ENCODE measurements around the gene GLIPR1L2. TPM values are rescaled to one million over a fixed set of nuclear protein-coding genes. Genes with fewer than 3 reads are reported as not detected.
"Not testable (repeated sequence)": the region's sequence is repeated elsewhere in the genome, so short reads cannot be mapped to it uniquely, and the experiment has no call there.

The GLIPR1L2 gene
- polyA plus RNA-seq (2013, experiment 1 of 2): 0.23 TPM
- polyA plus RNA-seq (2013, experiment 2 of 2): 0.32 TPM

DNA sequence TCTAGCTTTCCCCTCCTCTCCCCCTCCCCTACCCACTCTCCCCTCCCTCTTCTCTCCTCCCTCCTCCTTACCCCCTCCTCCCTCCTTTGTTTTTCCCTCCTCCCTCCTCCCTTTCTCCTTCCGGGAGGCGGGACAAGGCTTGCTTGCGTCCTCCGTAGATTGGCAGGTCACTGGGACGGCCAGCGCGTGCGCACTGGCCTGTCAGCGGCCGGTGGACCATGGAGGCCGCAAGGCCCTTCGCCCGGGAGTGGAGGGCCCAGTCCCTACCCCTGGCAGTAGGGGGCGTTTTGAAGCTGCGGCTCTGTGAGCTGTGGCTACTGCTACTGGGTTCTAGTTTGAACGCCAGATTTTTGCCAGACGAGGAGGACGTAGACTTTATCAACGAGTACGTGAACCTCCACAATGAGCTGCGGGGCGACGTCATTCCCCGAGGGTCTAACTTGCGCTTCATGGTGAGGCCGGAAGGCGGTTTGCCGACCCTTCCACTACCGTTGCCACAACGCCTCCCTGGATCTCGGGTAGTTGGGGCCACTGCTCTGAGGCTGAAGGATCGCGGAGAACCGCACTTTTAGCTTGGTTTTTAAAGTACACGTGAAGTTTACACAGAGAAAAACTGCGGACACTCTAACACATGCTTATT, at the start of gene GLIPR1L2:
Gene GLIPR1L2, plus strand, starts transcription at position 191 of the 640 bp plus-strand sequence. Its CDS starts 28 bp downstream, at position 219.
- H3K27me3 ChIP-seq (ENCODE audit: control insufficient read depth in 1 of 2, insufficient read depth in 1 of 2, low read length in 2 of 2): no peaks in the 10 kb centered on the region
- peak within 1 kb of the TSS; percentile 36 to 85 for H3K4me3 ChIP-seq (ENCODE audit: insufficient read depth in 1 of 2, low read depth in 1 of 2, low read length in 2 of 2)
- H3K79me1 ChIP-seq (replicated peaks; ENCODE audit: low read length, poor library complexity, severe bottlenecking): no peaks in the 10 kb centered on the region
- no peak within 1 kb of the TSS for H2BK12ac ChIP-seq (ENCODE audit: low read length in 2 of 2)
- H3K18ac ChIP-seq (ENCODE audit: low read depth in 1 of 2, low read length in 2 of 2): peak within 1 kb of the TSS; percentile 49 to 86
- no peaks in the 10 kb centered on the region for H3K36me3 ChIP-seq (ENCODE audit: control insufficient read depth in 1 of 2, insufficient read depth in 2 of 2, low read depth in 1 of 2, low read length in 2 of 2)
- peak within 1 kb of the TSS; percentile 99 for H3K9ac ChIP-seq (ENCODE audit: low read length)
- H3K4me2 ChIP-seq (ENCODE audit: low read length, poor library complexity, severe bottlenecking): peak within 1 kb of the TSS; percentile 2
- H2AFZ ChIP-seq (ENCODE audit: low read depth, low read length): peak within 1 kb of the TSS; percentile 83
- no peak within 1 kb of the TSS for H3K23ac ChIP-seq (ENCODE audit: low read length in 2 of 2)
- H3K14ac ChIP-seq (ENCODE audit: low read length in 2 of 2): peak within 1 kb of the TSS in 1 of 2 experiments; percentile 75
- H2BK5ac ChIP-seq (ENCODE audit: low read depth, low read length, poor library complexity, severe bottlenecking): no peak within 1 kb of the TSS
- WGBS: under 1% methylated on average over 31 of the region's 36 CpGs
- peak; percentile 95 for DNase-seq
- H4K91ac ChIP-seq (ENCODE audit: low read length): peak within 1 kb of the TSS; percentile 2
- no peaks in the 10 kb centered on the region for H3K9me3 ChIP-seq (ENCODE audit: control insufficient read depth, low read length)
- peak within 1 kb of the TSS; percentile 85 for H4K8ac ChIP-seq (ENCODE audit: low read length)
- peak within 1 kb of the TSS; percentile 14 for H3K27ac ChIP-seq (ENCODE audit: low read length, poor library complexity, severe bottlenecking)
- no peak within 1 kb of the TSS for H2BK120ac ChIP-seq (ENCODE audit: low read depth, low read length)
- no peaks in the 10 kb centered on the region for H3K4me1 ChIP-seq (ENCODE audit: control insufficient read depth, insufficient read depth, low read depth, low read length)
- no peak within 1 kb of the TSS for H2AK5ac ChIP-seq (ENCODE audit: low read length, severe bottlenecking)
- H3K4ac ChIP-seq (ENCODE audit: low read depth in 1 of 2, low read length in 2 of 2): no peak within 1 kb of the TSS
- H2BK15ac ChIP-seq (ENCODE audit: low read depth, poor library complexity, severe bottlenecking): no peak within 1 kb of the TSS

- Histone ChIP-seq H3K9ac (ENCODE audit: low read length) (no peak overlapping the region), H3K4me1 (ENCODE audit: control insufficient read depth, insufficient read depth, low read depth, low read length) (no peaks in the 10 kb centered on the region), H4K8ac (ENCODE audit: low read length) (no peak overlapping the region), H3K27ac (ENCODE audit: low read length, poor library complexity, severe bottlenecking) (no peak overlapping the region), H2BK120ac (ENCODE audit: low read depth, low read length) (no peak overlapping the region), H4K91ac (ENCODE audit: low read length) (no peak overlapping the region), H3K18ac (ENCODE audit: low read depth in 1 of 2, low read length in 2 of 2) (no peak overlapping the region), H2BK15ac (ENCODE audit: low read depth, poor library complexity, severe bottlenecking) (no peak overlapping the region), H3K36me3 (ENCODE audit: control insufficient read depth in 1 of 2, insufficient read depth in 2 of 2, low read depth in 1 of 2, low read length in 2 of 2) (no peaks in the 10 kb centered on the region), H3K4me3 (ENCODE audit: insufficient read depth in 1 of 2, low read depth in 1 of 2, low read length in 2 of 2) (no peak overlapping the region), H2BK12ac (ENCODE audit: low read length in 2 of 2) (no peak overlapping the region), H3K23ac (ENCODE audit: low read length in 2 of 2) (no peak overlapping the region), H3K14ac (ENCODE audit: low read length in 2 of 2) (no peak overlapping the region), H2AFZ (ENCODE audit: low read depth, low read length) (no peak overlapping the region), H2BK5ac (ENCODE audit: low read depth, low read length, poor library complexity, severe bottlenecking) (no peak overlapping the region), H3K79me1 (replicated peaks; ENCODE audit: low read length, poor library complexity, severe bottlenecking) (no peaks in the 10 kb centered on the region), H3K27me3 (ENCODE audit: control insufficient read depth in 1 of 2, insufficient read depth in 1 of 2, low read length in 2 of 2) (no peaks in the 10 kb centered on the region), H3K4me2 (ENCODE audit: low read length, poor library complexity, severe bottlenecking) (no peak overlapping the region), H2AK5ac (ENCODE audit: low read length, severe bottlenecking) (no peak overlapping the region), H3K4ac (ENCODE audit: low read depth in 1 of 2, low read length in 2 of 2) (no peak overlapping the region), H3K9me3 (ENCODE audit: control insufficient read depth, low read length) (no peaks in the 10 kb centered on the region)
- WGBS: 90% methylated on average over 3 of the region's 5 CpGs
- DNase-seq: no peak
Observed at GRCh38 chr12:75341873-75342272, 49.0 kb upstream of the GLIPR1L2 start.

DNA sequence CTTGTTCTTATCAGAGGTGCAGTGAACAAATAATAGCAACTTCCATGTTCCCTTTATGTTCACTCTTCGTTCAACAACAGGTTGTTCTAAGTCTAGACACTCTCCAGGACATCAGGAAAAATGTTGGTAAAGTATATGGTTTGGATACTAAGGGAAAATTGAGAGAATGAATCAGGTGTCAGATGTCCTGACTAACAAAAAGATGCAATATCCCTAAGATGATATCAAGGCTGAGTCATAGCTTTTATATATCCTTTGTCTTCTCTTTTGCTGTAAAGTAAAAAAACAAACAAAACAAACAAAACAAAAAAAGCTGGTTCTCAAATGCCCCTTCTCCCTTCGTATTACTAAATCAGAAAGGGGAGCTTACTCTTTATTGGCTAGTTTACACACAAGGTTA, 45.4 kb upstream of the GLIPR1L2 start:
- H4K91ac ChIP-seq (ENCODE audit: low read length): no peak overlapping the region
- no peak overlapping the region for H3K9ac ChIP-seq (ENCODE audit: low read length)
- no peak for DNase-seq
- no peaks in the 10 kb centered on the region for H3K79me1 ChIP-seq (replicated peaks; ENCODE audit: low read length, poor library complexity, severe bottlenecking)
- no peaks in the 10 kb centered on the region for H3K27me3 ChIP-seq (ENCODE audit: control insufficient read depth in 1 of 2, insufficient read depth in 1 of 2, low read length in 2 of 2)
- no peak overlapping the region for H3K14ac ChIP-seq (ENCODE audit: low read length in 2 of 2)
- H2BK5ac ChIP-seq (ENCODE audit: low read depth, low read length, poor library complexity, severe bottlenecking): no peak overlapping the region
- H3K9me3 ChIP-seq (ENCODE audit: control insufficient read depth, low read length): no peaks in the 10 kb centered on the region
- no peak overlapping the region for H2BK15ac ChIP-seq (ENCODE audit: low read depth, poor library complexity, severe bottlenecking)
- no peak overlapping the region for H3K4me2 ChIP-seq (ENCODE audit: low read length, poor library complexity, severe bottlenecking)
- H3K27ac ChIP-seq (ENCODE audit: low read length, poor library complexity, severe bottlenecking): no peak overlapping the region
- no peak overlapping the region for H3K18ac ChIP-seq (ENCODE audit: low read depth in 1 of 2, low read length in 2 of 2)
- H2AK5ac ChIP-seq (ENCODE audit: low read length, severe bottlenecking): no peak overlapping the region
- no peak overlapping the region for H2BK120ac ChIP-seq (ENCODE audit: low read depth, low read length)
- no peak overlapping the region for H3K23ac ChIP-seq (ENCODE audit: low read length in 2 of 2)
- H2AFZ ChIP-seq (ENCODE audit: low read depth, low read length): no peak overlapping the region
- no peak overlapping the region for H2BK12ac ChIP-seq (ENCODE audit: low read length in 2 of 2)
- H3K4ac ChIP-seq (ENCODE audit: low read depth in 1 of 2, low read length in 2 of 2): no peak overlapping the region
- H4K8ac ChIP-seq (ENCODE audit: low read length): no peak overlapping the region
- H3K36me3 ChIP-seq (ENCODE audit: control insufficient read depth in 1 of 2, insufficient read depth in 2 of 2, low read depth in 1 of 2, low read length in 2 of 2): no peaks in the 10 kb centered on the region
- no peaks in the 10 kb centered on the region for H3K4me1 ChIP-seq (ENCODE audit: control insufficient read depth, insufficient read depth, low read depth, low read length)
- no CpG with 5 or more reads among the region's 2 CpGs for WGBS
- H3K4me3 ChIP-seq (ENCODE audit: insufficient read depth in 1 of 2, low read depth in 1 of 2, low read length in 2 of 2): no peak overlapping the region

- H2BK5ac ChIP-seq (ENCODE audit: low read depth, low read length, poor library complexity, severe bottlenecking); H3K4ac ChIP-seq (ENCODE audit: low read depth in 1 of 2, low read length in 2 of 2); H2BK12ac ChIP-seq (ENCODE audit: low read length in 2 of 2); H3K23ac ChIP-seq (ENCODE audit: low read length in 2 of 2); H3K4me3 ChIP-seq (ENCODE audit: insufficient read depth in 1 of 2, low read depth in 1 of 2, low read length in 2 of 2); H3K27ac ChIP-seq (ENCODE audit: low read length, poor library complexity, severe bottlenecking); H4K8ac ChIP-seq (ENCODE audit: low read length); H3K18ac ChIP-seq (ENCODE audit: low read depth in 1 of 2, low read length in 2 of 2); H3K36me3 ChIP-seq (ENCODE audit: control insufficient read depth in 1 of 2, insufficient read depth in 2 of 2, low read depth in 1 of 2, low read length in 2 of 2); H3K14ac ChIP-seq (ENCODE audit: low read length in 2 of 2); H2AK5ac ChIP-seq (ENCODE audit: low read length, severe bottlenecking); H3K79me1 ChIP-seq (replicated peaks; ENCODE audit: low read length, poor library complexity, severe bottlenecking); H3K9me3 ChIP-seq (ENCODE audit: control insufficient read depth, low read length); DNase-seq; H3K9ac ChIP-seq (ENCODE audit: low read length); H2AFZ ChIP-seq (ENCODE audit: low read depth, low read length); H3K27me3 ChIP-seq (ENCODE audit: control insufficient read depth in 1 of 2, insufficient read depth in 1 of 2, low read length in 2 of 2); H2BK120ac ChIP-seq (ENCODE audit: low read depth, low read length); H3K4me1 ChIP-seq (ENCODE audit: control insufficient read depth, insufficient read depth, low read depth, low read length); H4K91ac ChIP-seq (ENCODE audit: low read length); H2BK15ac ChIP-seq (ENCODE audit: low read depth, poor library complexity, severe bottlenecking); H3K4me2 ChIP-seq (ENCODE audit: low read length, poor library complexity, severe bottlenecking): not testable (repeated sequence)
- 91% methylated on average over 6 of the region's 6 CpGs for WGBS
Observed at GRCh38 chr12:75346215-75346614, 44.7 kb upstream of the GLIPR1L2 start.

All from mesenchymal stem cell (in vitro differentiated cells and primary cell).